DMS153 (cell line): ENCODE data around the gene COG5.

Source experiments
- DNase-seq: peaks from one replicate; lab custom pipeline; 2025; lab: John Stamatoyannopoulos, UW

COG5 gene

GRCh38 chr7:107463139-107464078, 100.3 kb downstream of the COG5 start:
- DNase-seq, result peak; percentile 55

GRCh38 chr7:107461938-107462533, 101.7 kb downstream of the COG5 start:
- DNase-seq, result no peak

- DNase-seq, result no peak
These were observed 110.3 kb downstream of the COG5 start for GRCh38 chr7:107453388-107453787.

GRCh38 chr7:107450970-107451369, 112.8 kb downstream of the COG5 start:
- DNase-seq, result no peak

- DNase-seq, result no peak
These were observed 116.7 kb downstream of the COG5 start for GRCh38 chr7:107446988-107447387.

- DNase-seq, result no peak
These were observed 117.2 kb downstream of the COG5 start for GRCh38 chr7:107446531-107446930.

GRCh38 chr7:107442678-107443077, 121.0 kb downstream of the COG5 start:
- DNase-seq, result no peak

GRCh38 chr7:107441581-107442422, 121.9 kb downstream of the COG5 start:
- no peak for DNase-seq

GRCh38 chr7:107439025-107439424, 124.7 kb downstream of the COG5 start:
- DNase-seq, result no peak

GRCh38 chr7:107435749-107436148, 128.0 kb downstream of the COG5 start:
- no peak for DNase-seq

- DNase-seq, result no peak
These were observed 131.5 kb downstream of the COG5 start for GRCh38 chr7:107432261-107432660.

- no peak for DNase-seq
These were observed 133.7 kb downstream of the COG5 start for GRCh38 chr7:107430057-107430456.

- DNase-seq, result no peak
These were observed 135.1 kb downstream of the COG5 start for GRCh38 chr7:107428642-107429041.

GRCh38 chr7:107427462-107427861, 136.3 kb downstream of the COG5 start:
- no peak for DNase-seq

GRCh38 chr7:107414198-107414597, 149.5 kb downstream of the COG5 start:
- DNase-seq, result no peak

- DNase-seq, result no peak
These were observed 155.4 kb downstream of the COG5 start for GRCh38 chr7:107408349-107408748.

GRCh38 chr7:107405559-107405958, 158.2 kb downstream of the COG5 start:
- DNase-seq, result no peak

GRCh38 chr7:107404740-107405537, 158.8 kb downstream of the COG5 start:
- no peak for DNase-seq

- DNase-seq, result no peak
These were observed 165.6 kb downstream of the COG5 start for GRCh38 chr7:107398161-107398560.

GRCh38 chr7:107396990-107397389, 166.7 kb downstream of the COG5 start:
- no peak for DNase-seq

- DNase-seq, result no peak
These were observed 167.6 kb downstream of the COG5 start for GRCh38 chr7:107396081-107396480.

GRCh38 chr7:107394831-107395230, 168.9 kb downstream of the COG5 start:
- DNase-seq, result no peak
